K562 (cell line): ENCODE results near the gene C12orf43. TPM values are rescaled to one million over a fixed set of nuclear protein-coding genes. Genes with fewer than 3 reads are reported as not detected.
A peak's percentile ranks its signal among the peaks of the same experiment; 100 is the strongest.

Source experiments
- BACH1 ChIP-seq: fragments of 200-800 bp; sonication (Bioruptor generic); IDR thresholded peaks from 2 replicates; pipeline ENCODE4 v1.6.1; 2016; ENCODE audit warnings: missing genetic modification characterization, missing compliant biosample characterization
- BCOR ChIP-seq: fragments of 450-650 bp; IDR thresholded peaks from 2 replicates; pipeline ENCODE4 v1.6.1; 2016
- ILF3 ChIP-seq: fragments of 450-650 bp; IDR thresholded peaks from 2 replicates; pipeline ENCODE4 v1.6.1; 2018; ENCODE audit warnings: antibody characterized with exemption, mild to moderate bottlenecking, moderate library complexity, borderline replicate concordance
- MAFK ChIP-seq: IDR thresholded peaks from 2 replicates; pipeline ENCODE4 v1.6.1; 2011; ENCODE audit warnings: low read length, improper control_type of control experiment
- MGA ChIP-seq: fragments of 450-650 bp; IDR thresholded peaks from 2 replicates; pipeline ENCODE4 v1.6.1; 2016; ENCODE audit warnings: mild to moderate bottlenecking, moderate library complexity
- NFIC ChIP-seq: fragments of 450-650 bp; IDR thresholded peaks from 2 replicates; pipeline ENCODE4 v1.6.1; 2017; ENCODE audit warnings: mild to moderate bottlenecking, inconsistent platforms
- NFIX ChIP-seq: fragments of 250-450 bp; sonication (Bioruptor Pico); IDR thresholded peaks from 2 replicates; pipeline ENCODE4 v1.4.0; 2020; ENCODE audit warnings: low read depth, mild to moderate bottlenecking, moderate library complexity
- PTRF ChIP-seq: fragments of 450-650 bp; IDR thresholded peaks from 2 replicates; pipeline ENCODE4 v1.6.1; 2016; ENCODE audit warnings: mild to moderate bottlenecking, missing genetic modification characterization, missing compliant biosample characterization
- RBM25 ChIP-seq: fragments of 200-400 bp; formaldehyde crosslinking; IDR thresholded peaks from 2 replicates; pipeline ENCODE4 v1.6.1; 2018; ENCODE audit warnings: low read length, low read depth, moderate library complexity; ENCODE audit not compliant: severe bottlenecking
- TGIF2 ChIP-seq: sonication (generic); formaldehyde crosslinking; IDR thresholded peaks from 2 replicates; pipeline ENCODE4 v1.8.1; 2022; ENCODE audit warnings: mild to moderate bottlenecking, missing genetic modification reagents, moderate library complexity
- ZNF311 ChIP-seq: fragments of 250-450 bp; sonication (Bioruptor Pico); IDR thresholded peaks from 2 replicates; pipeline ENCODE4 v1.4.0; 2020; ENCODE audit warnings: mild to moderate bottlenecking, moderate library complexity
- ZNF584 ChIP-seq: fragments of 200-800 bp; sonication (Bioruptor generic); IDR thresholded peaks from 2 replicates; pipeline ENCODE4 v1.6.1; 2016; ENCODE audit warnings: low read depth, mild to moderate bottlenecking, missing genetic modification characterization, missing compliant biosample characterization
- ZNF699 ChIP-seq: fragments of 250-450 bp; sonication (Bioruptor Pico); IDR thresholded peaks from 2 replicates; pipeline ENCODE4 v1.8.0; 2021; ENCODE audit warnings: mild to moderate bottlenecking, moderate library complexity; ENCODE audit not compliant: insufficient replicate concordance
- polyA plus RNA-seq, 8 experiments: library from polyadenylated mRNA; depleted of rRNA in 4 of 8; stranded (reverse) in 5 of 8; unstranded in 3 of 8; fragments of >200 nt; fragmentation: Nextera tagmentation in 2 of 8; fragmentation: Illumina TruSeq in 1 of 8; extraction: Ambion mirVana in 2 of 8; extraction: Trizol in 1 of 8; gene quantifications; 2 replicates each; pipeline versions ENCODE4 v1.2.1 to v1.2.3, GENCODE V29; 2011 to 2014; ENCODE audit warnings: inconsistent platforms in 1 of 8, missing spikeins in 1 of 8
- total RNA-seq, 7 experiments: library from RNA; depleted of rRNA in 6 of 7; stranded (reverse); fragments of >200 nt in 6 of 7; fragmentation: Illumina TruSeq in 2 of 7; extraction: Trizol in 2 of 7; gene quantifications; 2 replicates each; pipeline versions ENCODE4 v1.2.1 to v1.2.3, GENCODE V29; 2011 to 2021; ENCODE audit warnings: low replicate concordance in 1 of 7
- TF ChIP-seq, protein P1 (sequence below): fragments of 450-650 bp; formaldehyde crosslinking; IDR thresholded peaks from 2 replicates; pipeline ENCODE4 v1.4.0; 2022; ENCODE audit warnings: missing genetic modification characterization
- TF ChIP-seq, protein P2 (sequence below), 3 experiments: fragments of 200-800 bp in 1 of 3; sonication (Bioruptor generic) in 1 of 3; sonication (generic) in 1 of 3; formaldehyde crosslinking in 1 of 3; IDR thresholded peaks; 2 replicates each; pipeline versions ENCODE4 v1.6.1 to v1.8.0; 2016 to 2022; ENCODE audit warnings: mild to moderate bottlenecking in 2 of 3, missing compliant biosample characterization in 2 of 3, missing genetic modification characterization in 2 of 3, missing genetic modification reagents in 1 of 3

C12orf43 gene
- total and polyA plus RNA-seq, 9 of the 15 experiments (the other 6 are each of a cell fraction or from before 2014, with no cell fraction given): 4.3 to 22.2 (median 16.8) TPM

- TF ChIP-seq MGA: no peak
- TF ChIP-seq ZNF584 (CRISPR knock-in tag): no peak
- 0 out of 2 replicates have a peak, but pooled peaks have one; percentile 46 for TF ChIP-seq BCOR
- TF ChIP-seq ILF3: no peak
- no peak for TF ChIP-seq NFIC
- no peak for TF ChIP-seq NFIX (CRISPR knock-in tag)
- no peak for TF ChIP-seq MAFK
- no peak for TF ChIP-seq ZNF699 (CRISPR knock-in tag)
- TF ChIP-seq, protein P1, sequence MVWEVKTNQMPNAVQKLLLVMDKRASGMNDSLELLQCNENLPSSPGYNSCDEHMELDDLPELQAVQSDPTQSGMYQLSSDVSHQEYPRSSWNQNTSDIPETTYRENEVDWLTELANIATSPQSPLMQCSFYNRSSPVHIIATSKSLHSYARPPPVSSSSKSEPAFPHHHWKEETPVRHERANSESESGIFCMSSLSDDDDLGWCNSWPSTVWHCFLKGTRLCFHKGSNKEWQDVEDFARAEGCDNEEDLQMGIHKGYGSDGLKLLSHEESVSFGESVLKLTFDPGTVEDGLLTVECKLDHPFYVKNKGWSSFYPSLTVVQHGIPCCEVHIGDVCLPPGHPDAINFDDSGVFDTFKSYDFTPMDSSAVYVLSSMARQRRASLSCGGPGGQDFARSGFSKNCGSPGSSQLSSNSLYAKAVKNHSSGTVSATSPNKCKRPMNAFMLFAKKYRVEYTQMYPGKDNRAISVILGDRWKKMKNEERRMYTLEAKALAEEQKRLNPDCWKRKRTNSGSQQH (CRISPR knock-in tag): no peak
- no peak for TF ChIP-seq BACH1 (tag)
- no peak for TF ChIP-seq PTRF (tag)
- TF ChIP-seq, protein P2, sequence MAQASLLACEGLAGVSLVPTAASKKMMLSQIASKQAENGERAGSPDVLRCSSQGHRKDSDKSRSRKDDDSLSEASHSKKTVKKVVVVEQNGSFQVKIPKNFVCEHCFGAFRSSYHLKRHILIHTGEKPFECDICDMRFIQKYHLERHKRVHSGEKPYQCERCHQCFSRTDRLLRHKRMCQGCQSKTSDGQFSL (CRISPR knock-in tag; IDR thresholded peaks at IDR 0.05): no peak
- TF ChIP-seq, protein P2 (tag; IDR thresholded peaks at IDR 0.05): no peak
- peak; percentile 90 for TF ChIP-seq RBM25
- no peak for TF ChIP-seq ZNF311 (CRISPR knock-in tag)
- no peak for TF ChIP-seq TGIF2
Measured at GRCh38 chr12:120984351-120984898, 31.9 kb downstream of the C12orf43 start (continued).
